WERI-Rb-1 (cell line): ENCODE data around the gene INSM2.

ENCODE experiments used
- DNase-seq: peaks from one replicate; pipeline ENCODE4 v3.0.0-alpha.2; 2020
- H3K27ac ChIP-seq: fragments of 250-450 bp; sonication (Bioruptor Pico); 2 replicates; pipeline ENCODE4 v1.5.1; 2020; ENCODE audit warnings: mild to moderate bottlenecking, moderate library complexity
- H3K27me3 ChIP-seq: fragments of 250-450 bp; sonication (Bioruptor Pico); 2 replicates; pipeline ENCODE4 v1.5.1; 2021; ENCODE audit warnings: mild to moderate bottlenecking, low read depth, moderate library complexity; ENCODE audit not compliant: insufficient read depth, severe bottlenecking
- H3K36me3 ChIP-seq: fragments of 250-450 bp; sonication (Bioruptor Pico); 2 replicates; pipeline ENCODE4 v1.5.1; 2020; ENCODE audit warnings: mild to moderate bottlenecking, moderate library complexity
- H3K4me3 ChIP-seq: 2 replicates; pipeline ENCODE4 v1.5.1; 2011; ENCODE audit warnings: low read depth, mild to moderate bottlenecking, control low read depth, low read length
- H3K9me3 ChIP-seq: fragments of 250-450 bp; sonication (Bioruptor Pico); 2 replicates; pipeline ENCODE4 v1.5.1; 2021; ENCODE audit warnings: mild to moderate bottlenecking, moderate library complexity; ENCODE audit not compliant: severe bottlenecking
- TF ChIP-seq, protein P1 (sequence below): IDR thresholded peaks from 2 replicates; pipeline ENCODE4 v1.5.1; 2011; ENCODE audit warnings: low read depth, mild to moderate bottlenecking, control low read depth, inconsistent platforms, low read length

Gene INSM2

DNA sequence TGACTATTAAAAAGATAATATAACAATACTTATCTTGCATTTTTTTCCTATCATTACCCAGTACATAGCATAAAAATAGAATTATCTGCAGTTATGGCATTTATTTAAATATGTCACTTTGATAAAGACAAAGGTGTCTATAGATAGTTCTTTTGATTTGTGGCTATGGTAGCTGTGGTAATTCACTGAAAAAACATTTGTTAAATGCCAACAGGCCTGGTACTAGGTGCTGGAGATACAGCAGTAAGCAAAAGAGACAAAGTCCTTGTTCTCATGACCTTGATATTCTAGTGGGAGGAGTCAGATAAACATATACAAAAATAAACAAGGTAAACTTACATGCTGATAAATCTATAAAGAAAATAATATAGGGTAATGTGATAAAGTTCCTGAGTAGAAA lies 44.7 kb downstream of the INSM2 start:
- H3K27me3 ChIP-seq = no peaks in the 10 kb centered on the region
- TF ChIP-seq, protein P1, sequence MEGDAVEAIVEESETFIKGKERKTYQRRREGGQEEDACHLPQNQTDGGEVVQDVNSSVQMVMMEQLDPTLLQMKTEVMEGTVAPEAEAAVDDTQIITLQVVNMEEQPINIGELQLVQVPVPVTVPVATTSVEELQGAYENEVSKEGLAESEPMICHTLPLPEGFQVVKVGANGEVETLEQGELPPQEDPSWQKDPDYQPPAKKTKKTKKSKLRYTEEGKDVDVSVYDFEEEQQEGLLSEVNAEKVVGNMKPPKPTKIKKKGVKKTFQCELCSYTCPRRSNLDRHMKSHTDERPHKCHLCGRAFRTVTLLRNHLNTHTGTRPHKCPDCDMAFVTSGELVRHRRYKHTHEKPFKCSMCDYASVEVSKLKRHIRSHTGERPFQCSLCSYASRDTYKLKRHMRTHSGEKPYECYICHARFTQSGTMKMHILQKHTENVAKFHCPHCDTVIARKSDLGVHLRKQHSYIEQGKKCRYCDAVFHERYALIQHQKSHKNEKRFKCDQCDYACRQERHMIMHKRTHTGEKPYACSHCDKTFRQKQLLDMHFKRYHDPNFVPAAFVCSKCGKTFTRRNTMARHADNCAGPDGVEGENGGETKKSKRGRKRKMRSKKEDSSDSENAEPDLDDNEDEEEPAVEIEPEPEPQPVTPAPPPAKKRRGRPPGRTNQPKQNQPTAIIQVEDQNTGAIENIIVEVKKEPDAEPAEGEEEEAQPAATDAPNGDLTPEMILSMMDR = no peak
- no peaks in the 10 kb centered on the region for H3K9me3 ChIP-seq
- H3K4me3 ChIP-seq = no peak overlapping the region
- no peak overlapping the region for H3K27ac ChIP-seq
- H3K36me3 ChIP-seq = no peaks in the 10 kb centered on the region
- DNase-seq = no peak
